ENCODE results near the gene GOLGA8B.

The GOLGA8B gene

DNA sequence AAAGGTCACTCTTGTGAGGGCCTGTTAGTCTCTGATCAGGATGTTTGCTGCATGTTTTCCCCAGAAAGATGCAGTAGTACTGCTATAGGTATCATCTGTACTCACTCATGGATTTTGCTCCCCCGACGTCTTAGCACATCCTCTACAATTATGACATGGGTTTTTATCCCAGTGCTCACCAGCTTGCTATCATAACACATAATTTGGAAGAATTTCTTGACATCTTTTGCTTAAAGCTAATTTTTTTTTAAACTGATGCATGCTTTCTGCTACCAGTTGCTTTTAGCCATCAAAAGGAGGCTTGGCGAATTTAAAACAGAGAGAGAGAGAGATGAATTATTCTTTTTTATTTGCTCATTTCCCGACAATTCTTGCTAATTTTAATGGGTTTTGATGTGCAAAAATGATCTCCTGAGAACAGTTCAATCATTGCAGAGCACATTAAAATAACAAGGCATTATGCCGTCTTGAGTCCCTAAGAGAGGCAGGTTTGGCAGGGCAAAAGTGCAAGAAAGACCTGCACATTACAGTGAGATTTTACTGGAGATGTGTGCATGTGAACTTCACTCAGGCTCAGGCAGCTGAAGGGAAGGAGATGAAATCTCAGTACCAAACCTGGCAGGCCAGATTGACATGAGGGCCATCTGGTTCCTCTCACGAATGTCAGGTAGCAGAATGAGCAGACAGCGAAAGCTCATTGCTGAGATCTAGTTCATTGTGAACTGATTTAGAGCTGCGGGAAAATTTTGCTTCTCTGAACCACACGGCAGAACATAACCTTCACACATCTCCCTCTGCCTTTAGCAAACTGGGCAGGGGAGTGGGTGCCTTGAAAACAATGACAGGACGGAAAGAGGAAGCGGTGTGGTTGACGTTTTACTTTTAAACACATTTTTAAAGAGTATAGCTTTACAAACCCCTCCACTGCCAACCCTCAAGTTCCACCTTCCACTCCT lies 25.9 kb upstream of the GOLGA8B start:
- FAIRE-seq: no peak
- DNase-seq (ENCODE audit: insufficient read length, low spot score): no peak
- no peak for TF ChIP-seq CTCF (IDR thresholded peaks at IDR 0.05; ENCODE audit: insufficient read depth, missing control alignments)

DNA sequence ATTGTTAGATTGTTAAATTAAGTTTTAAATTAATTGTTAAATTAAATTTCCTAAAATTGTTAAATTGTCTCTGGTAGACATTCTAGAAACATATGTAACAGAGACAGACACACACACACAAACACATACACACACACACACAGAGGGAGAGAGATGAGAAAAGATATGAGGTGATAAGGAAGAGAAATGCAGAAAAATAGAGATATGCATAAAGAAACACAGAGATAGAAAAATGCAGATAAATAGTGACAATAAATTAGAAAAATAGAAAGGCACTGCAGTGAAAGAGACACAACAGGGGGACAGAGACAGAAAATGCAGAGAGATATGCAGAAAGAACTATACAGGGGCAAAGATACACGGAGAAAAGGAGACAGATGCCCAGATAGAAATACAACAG lies 25.1 kb upstream of the GOLGA8B start:
- no peak for TF ChIP-seq CTCF (IDR thresholded peaks at IDR 0.05; ENCODE audit: insufficient read depth, missing control alignments)
- no peak for DNase-seq (ENCODE audit: insufficient read length, low spot score)
- no peak for FAIRE-seq

DNA sequence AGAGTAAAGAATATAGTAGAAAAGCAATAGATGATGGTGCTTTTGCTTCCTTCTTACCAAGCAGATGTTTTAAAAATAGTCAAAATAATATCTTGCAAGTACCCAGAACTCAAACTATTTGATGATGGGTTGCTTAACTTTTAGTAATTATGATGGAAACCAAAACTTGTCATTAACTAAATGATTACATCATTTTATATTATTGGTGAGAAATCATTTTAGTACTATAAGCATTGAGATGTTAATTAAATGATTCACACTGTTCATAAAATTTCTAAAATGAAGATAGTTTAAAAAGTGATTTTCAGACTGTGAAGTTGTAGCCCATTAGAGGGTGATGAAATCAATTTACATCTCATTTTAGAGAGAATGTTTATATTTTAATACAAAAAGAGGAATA lies 24.4 kb upstream of the GOLGA8B start:
- FAIRE-seq (no peak), DNase-seq (ENCODE audit: insufficient read length, low spot score) (no peak)
- TF ChIP-seq CTCF (IDR thresholded peaks at IDR 0.05; ENCODE audit: insufficient read depth, missing control alignments): no peak

DNA sequence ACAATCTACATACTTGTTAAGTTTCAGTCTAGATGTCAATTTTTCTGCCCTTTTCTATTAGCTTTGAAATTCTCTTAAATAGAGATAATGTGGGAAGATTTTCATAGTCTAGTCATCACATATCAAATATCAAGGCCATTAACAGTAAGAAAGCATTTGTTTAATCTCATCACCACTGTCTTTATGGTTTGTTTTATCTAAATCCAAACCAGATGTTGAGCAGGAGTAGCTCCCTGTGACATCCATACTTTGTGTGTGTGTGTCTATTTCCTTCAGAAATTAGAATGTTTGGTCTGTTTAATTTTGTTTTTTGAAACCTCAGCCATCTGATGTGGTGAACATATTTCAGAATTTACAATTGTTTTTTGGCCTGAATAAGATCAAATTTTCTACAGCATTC lies 23.1 kb upstream of the GOLGA8B start:
- DNase-seq (ENCODE audit: insufficient read length, low spot score): no peak
- no peak for FAIRE-seq
- TF ChIP-seq CTCF (IDR thresholded peaks at IDR 0.05; ENCODE audit: insufficient read depth, missing control alignments): no peak

- DNase-seq (ENCODE audit: insufficient read length, low spot score) (no peak), FAIRE-seq (no peak)
- no peak for TF ChIP-seq CTCF (IDR thresholded peaks at IDR 0.05; ENCODE audit: insufficient read depth, missing control alignments)
Measured at GRCh38 chr15:34606131-34606530, 22.7 kb upstream of the GOLGA8B start.

- FAIRE-seq: no peak
- TF ChIP-seq CTCF (IDR thresholded peaks at IDR 0.05; ENCODE audit: insufficient read depth, missing control alignments): no peak
Measured at GRCh38 chr15:34603095-34603494, 19.6 kb upstream of the GOLGA8B start.

GRCh38 chr15:34600923-34601322 lies 17.5 kb upstream of the GOLGA8B start:
- DNase-seq (ENCODE audit: insufficient read length, low spot score) (no peak), FAIRE-seq (peak; percentile 94)
- no peak for TF ChIP-seq CTCF (IDR thresholded peaks at IDR 0.05; ENCODE audit: insufficient read depth, missing control alignments)

More at GRCh38 chr15:34603095-34603494, 19.6 kb upstream of the GOLGA8B start:
- DNase-seq (ENCODE audit: insufficient read length, low spot score): no peak

Data from D721Med (cell line).